HUES64 (cell line): ENCODE results near the gene TMEM221.
A peak's percentile ranks its signal among the peaks of the same experiment; 100 is the strongest.

Experiments
- H3K27ac ChIP-seq: 2 replicates; pipeline ENCODE4 v1.7.0; 2013; ENCODE audit warnings: low read depth, low read length, inconsistent platforms
- H3K27me3 ChIP-seq: 2 replicates; pipeline ENCODE4 v1.6.1; 2013; ENCODE audit warnings: mild to moderate bottlenecking, low read length; ENCODE audit not compliant: insufficient read depth
- H3K36me3 ChIP-seq: 2 replicates; pipeline ENCODE4 v1.6.1; 2013; ENCODE audit warnings: mild to moderate bottlenecking, low read length; ENCODE audit not compliant: insufficient read depth
- H3K4me1 ChIP-seq: 2 replicates; pipeline ENCODE4 v1.6.1; 2013; ENCODE audit warnings: mild to moderate bottlenecking, low read length, moderate library complexity; ENCODE audit not compliant: insufficient read depth
- H3K4me3 ChIP-seq: 2 replicates; pipeline ENCODE4 v1.5.1; 2013; ENCODE audit warnings: mild to moderate bottlenecking, low read length, moderate library complexity
- H3K9ac ChIP-seq: 2 replicates; pipeline ENCODE4 v1.6.1; 2013; ENCODE audit warnings: mild to moderate bottlenecking, low read depth, low read length
- H3K9me3 ChIP-seq: 2 replicates; pipeline ENCODE4 v1.6.1; 2013; ENCODE audit warnings: low read depth, low read length; ENCODE audit not compliant: insufficient read depth
- WGBS: fragments of 150-250, 120-280 bp; methylation state at CpG from one replicate; pipeline ENCODE4 v1.1.7; 2013; ENCODE audit warnings: missing lambda C conversion rate; 5-methylcytosine and 5-hydroxymethylcytosine counted together

The TMEM221 gene

DNA sequence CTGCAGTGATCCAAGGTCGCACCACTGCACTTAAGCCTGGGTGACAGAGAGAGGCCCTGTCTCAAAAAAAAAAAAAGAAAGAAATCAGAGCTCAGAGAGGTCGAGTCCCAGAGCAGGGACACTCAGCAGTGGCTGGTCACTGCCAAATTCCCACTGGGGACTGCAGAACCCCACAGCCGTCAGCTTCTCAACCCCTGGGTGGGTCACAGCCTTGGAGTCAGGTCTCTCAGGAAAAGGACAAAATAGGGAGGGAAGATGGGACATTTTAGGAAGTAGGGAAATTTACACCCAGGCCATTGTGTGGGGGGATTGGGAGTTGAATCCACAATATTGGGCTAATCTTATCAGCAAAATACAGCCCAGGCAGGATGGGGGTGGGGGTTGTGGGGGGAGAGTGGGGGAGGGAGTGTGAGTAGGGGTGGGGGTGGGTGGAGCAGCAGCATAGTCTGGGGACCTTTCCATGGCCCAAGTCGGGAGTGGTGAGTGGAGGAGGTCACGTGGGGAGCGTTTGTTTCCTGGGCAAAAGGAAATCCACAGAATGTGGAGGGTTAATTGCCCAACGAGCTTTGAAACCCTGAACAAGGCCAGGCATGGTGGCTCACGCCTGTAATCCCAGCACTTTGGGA, 49.5 kb downstream of the TMEM221 start:
- Histone ChIP-seq H3K27ac (no peak overlapping the region), H3K36me3 (peaks cover 25% of the 10 kb centered on the region), H3K4me1 (no peaks in the 10 kb centered on the region; the same call in 1 of the 2 replicates), H3K9ac (no peak overlapping the region), H3K27me3 (no peaks in the 10 kb centered on the region), H3K4me3 (no peak overlapping the region), H3K9me3 (no peaks in the 10 kb centered on the region)
- 81% methylated on average over 8 of the region's 8 CpGs for WGBS

DNA sequence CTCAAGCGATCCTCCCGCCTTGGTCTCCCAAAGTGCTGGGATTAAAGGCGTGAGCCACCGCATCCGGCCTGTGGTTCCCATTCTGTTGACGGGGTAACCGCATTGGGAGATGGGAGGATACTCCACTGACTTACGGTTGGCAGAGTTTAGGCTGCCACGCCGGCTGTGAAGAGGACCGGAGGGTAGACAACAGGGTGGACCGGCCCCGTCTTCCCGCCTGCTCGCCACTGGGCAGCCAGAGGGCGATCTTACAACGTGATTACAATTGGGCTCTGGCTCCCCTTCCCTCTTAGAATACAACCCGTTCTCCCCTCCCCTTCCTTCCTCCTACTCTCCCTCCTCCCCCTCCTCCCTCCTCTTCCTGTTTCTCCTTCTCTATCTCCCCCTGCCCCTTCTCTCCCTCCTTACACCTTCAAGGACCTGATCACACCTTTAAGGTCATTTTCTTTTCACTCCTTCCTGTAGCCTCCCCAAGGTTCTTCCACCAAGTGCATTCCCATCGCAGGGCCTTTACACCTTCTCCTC, 53.5 kb downstream of the TMEM221 start:
- peaks cover 3% of the 10 kb centered on the region for H3K27me3 ChIP-seq
- H3K4me1 ChIP-seq, result no peaks in the 10 kb centered on the region
- WGBS, result 25% methylated on average over 19 of the region's 19 CpGs
- peaks cover 10% of the 10 kb centered on the region for H3K36me3 ChIP-seq
- H3K9me3 ChIP-seq, result no peaks in the 10 kb centered on the region
- H3K4me3 ChIP-seq, result no peak overlapping the region
- H3K27ac ChIP-seq, result no peak overlapping the region; the same call in 1 of the 2 replicates
- no peak overlapping the region for H3K9ac ChIP-seq

DNA sequence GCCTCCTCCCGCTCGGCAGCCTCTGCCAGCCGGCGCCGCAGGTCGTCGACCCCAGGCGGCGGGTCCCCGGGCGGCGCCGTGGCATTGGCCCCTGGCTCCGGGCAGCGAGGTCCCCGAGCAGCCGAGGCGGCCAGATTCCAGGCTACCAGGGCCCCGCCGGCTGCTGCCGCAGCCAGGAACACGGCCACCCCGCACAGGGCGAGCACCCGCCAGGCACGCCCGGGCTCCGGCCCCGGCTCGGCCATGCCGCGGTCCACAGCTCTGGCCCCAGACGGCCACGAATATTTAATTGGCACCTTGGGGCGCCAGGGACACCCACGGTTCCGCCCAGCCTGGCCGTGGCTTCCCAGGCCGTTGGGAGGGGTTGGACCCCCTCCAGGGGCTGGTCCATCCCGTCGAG, 54.6 kb downstream of the TMEM221 start, which contains the start of gene CCDC194:
CCDC194 (minus strand) TSS at position 283 of the 400 bp plus-strand sequence; CDS start at position 245, 38 bp downstream.
- WGBS, result 92% methylated on average over 41 of the region's 41 CpGs
- H3K27ac ChIP-seq, result no peak within 1 kb of the TSS
- H3K9ac ChIP-seq, result no peak within 1 kb of the TSS
- peaks cover 6% of the 10 kb centered on the region for H3K27me3 ChIP-seq
- no peak within 1 kb of the TSS for H3K4me3 ChIP-seq
- no peaks in the 10 kb centered on the region for H3K4me1 ChIP-seq
- peaks cover 8% of the 10 kb centered on the region; the same call in 1 of the 2 replicates for H3K36me3 ChIP-seq
- 0 out of 2 replicates have a peak, but pooled peaks cover 2% of the 10 kb centered on the region for H3K9me3 ChIP-seq

DNA sequence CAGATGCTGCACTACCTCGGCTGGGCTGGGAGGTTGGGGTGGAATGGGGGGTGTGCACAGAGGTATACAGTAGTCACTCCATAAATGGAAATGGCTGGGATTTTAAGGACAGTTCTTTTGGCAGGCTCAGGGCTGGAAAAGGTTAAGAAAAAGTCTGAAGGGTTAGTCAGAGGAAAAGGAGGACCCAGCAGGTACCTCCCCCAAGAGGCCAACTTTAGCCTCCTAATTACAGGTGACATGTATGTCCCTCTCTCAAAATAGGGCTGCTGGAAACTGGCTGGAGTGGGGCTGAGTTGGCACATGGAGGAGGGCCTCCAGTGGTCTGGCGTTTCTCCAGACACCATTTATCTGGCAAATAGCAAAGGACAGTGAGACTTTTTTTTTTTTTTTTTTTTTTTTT, 55.5 kb downstream of the TMEM221 start:
- H3K4me3 ChIP-seq, result no peak overlapping the region
- no peak overlapping the region for H3K9ac ChIP-seq
- H3K27me3 ChIP-seq, result peaks cover 6% of the 10 kb centered on the region
- 0 out of 2 replicates have a peak, but pooled peaks cover 2% of the 10 kb centered on the region for H3K9me3 ChIP-seq
- WGBS, result 67% methylated on average over 2 of the region's 2 CpGs
- no peaks in the 10 kb centered on the region for H3K4me1 ChIP-seq
- H3K36me3 ChIP-seq, result 0 out of 2 replicates have a peak, but pooled peaks cover 2% of the 10 kb centered on the region
- no peak overlapping the region for H3K27ac ChIP-seq

DNA sequence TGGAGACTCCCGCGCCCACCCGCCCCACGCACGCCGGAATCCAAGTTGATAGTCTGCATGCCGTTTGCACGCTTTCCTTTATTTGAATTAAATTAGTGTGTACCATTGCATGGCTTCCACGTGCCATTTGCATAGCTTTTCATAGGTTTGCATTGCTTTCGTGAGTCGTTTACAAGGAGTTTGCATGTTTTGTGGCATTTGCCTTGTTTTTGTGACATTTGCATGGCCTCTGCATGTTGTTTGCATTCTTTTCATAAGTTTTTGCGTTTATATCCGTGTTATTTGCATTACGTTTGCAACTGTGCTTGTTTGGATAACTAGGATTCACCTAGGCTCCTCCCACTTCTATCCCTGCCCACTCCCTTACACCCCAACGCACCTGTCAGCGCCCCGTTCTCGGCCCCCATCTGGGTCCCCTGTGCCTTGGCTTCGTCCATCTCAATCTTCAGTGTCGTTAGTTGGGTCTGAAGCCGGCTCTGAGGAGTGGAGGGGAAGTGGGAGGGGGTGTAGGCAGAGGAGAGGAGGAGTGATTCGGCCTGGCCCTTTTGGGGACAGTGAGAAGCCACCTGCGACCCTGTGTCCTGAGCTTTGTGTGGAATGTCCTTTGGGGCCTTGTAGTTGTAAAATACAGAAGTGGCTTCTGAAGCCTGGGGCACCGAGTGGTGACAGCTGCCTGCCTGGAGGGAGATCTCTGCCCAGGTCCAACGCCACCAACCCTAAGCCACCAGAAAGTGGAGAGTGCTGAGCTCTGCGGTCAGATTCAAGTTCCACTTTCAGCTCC, 56.9 kb downstream of the TMEM221 start:
- no peaks in the 10 kb centered on the region for H3K36me3 ChIP-seq
- no peak overlapping the region for H3K27ac ChIP-seq
- H3K4me1 ChIP-seq, result no peaks in the 10 kb centered on the region
- H3K9ac ChIP-seq, result no peak overlapping the region
- H3K4me3 ChIP-seq, result peak overlapping the region; percentile 77
- WGBS, result 17% methylated on average over 26 of the region's 26 CpGs
- 0 out of 2 replicates have a peak, but pooled peaks cover 2% of the 10 kb centered on the region for H3K9me3 ChIP-seq
- H3K27me3 ChIP-seq, result peaks cover 6% of the 10 kb centered on the region

DNA sequence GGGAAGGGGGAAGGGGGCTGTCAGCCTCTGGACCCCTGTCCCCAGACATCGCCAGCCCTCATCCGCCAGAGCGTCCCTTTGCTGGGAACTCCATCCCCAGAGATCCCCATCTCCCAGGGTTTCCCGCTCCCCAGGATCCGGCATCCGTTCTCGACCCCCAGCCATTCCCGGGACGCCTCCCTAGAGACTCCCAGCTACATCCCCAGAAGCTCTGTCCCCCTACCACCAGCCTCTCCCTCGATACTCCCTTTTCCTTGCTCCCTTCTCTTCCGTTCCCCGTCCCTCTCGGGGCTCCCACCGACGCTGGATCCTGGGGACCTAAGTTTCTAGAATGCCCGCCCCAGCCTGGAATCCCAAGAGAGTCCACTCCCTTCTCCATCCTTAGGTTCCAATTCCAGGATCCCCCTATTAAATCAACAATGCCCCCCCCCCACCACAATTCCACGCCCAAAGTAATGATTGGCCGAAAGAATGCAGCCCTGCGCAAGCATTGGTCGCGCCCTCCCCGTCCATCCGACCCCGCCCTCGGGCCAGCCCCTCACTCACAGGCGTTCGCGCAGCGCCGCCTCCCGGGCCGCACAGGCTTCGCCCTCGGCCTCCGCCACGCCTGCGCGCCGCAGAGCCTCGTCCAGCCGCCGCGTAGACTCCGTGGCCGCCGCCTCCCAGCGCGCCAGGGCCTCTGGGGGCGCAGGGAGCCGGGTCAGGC, 57.6 kb downstream of the TMEM221 start:
- H3K4me3 ChIP-seq, result peak overlapping the region; percentile 77
- no peaks in the 10 kb centered on the region for H3K36me3 ChIP-seq
- H3K9ac ChIP-seq, result peak overlapping the region; percentile 43
- WGBS, result under 1% methylated on average over 50 of the region's 50 CpGs
- H3K4me1 ChIP-seq, result no peaks in the 10 kb centered on the region
- H3K27me3 ChIP-seq, result peaks cover 6% of the 10 kb centered on the region
- no peak overlapping the region for H3K27ac ChIP-seq
- 0 out of 2 replicates have a peak, but pooled peaks cover 2% of the 10 kb centered on the region for H3K9me3 ChIP-seq

DNA sequence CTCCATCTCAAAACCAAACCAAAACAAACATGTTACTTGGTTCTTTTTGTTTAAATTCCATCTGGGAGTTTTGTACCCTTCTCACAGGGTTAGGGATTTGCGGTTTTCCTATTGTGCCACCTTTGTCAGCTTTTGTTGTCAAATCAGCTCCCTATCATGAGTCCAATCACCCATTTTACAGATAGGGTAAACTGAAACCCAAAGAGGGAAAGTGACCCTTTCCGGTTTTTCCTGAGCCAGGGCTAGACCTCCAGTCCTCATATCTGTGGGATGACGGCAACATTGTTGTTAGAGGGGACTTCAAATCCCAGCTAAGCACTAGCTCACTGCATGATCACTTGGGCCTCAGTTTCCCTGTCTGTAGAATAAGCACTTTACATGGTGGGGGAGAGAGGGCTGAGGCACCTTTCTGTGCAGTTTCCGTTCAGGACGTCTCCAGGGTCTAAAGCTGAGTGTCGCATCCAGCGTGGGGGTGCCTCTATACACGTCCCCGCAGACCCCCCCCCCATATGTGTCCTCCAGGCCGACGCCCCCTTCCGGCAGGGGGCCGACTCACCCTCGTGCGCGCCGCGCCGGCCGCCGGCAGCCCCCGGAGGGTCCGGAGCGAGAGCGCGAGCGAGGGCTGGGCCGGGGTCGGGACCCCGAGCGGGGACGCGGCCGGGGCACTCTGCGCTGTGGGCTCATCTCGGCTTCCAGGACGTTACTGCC, 58.4 kb downstream of the TMEM221 start:
- H3K4me3 ChIP-seq, result peak overlapping the region; percentile 77

GRCh38 chr19:17389288-17389687, 59.2 kb downstream of the TMEM221 start:
- H3K9me3 ChIP-seq, result 0 out of 2 replicates have a peak, but pooled peaks cover 2% of the 10 kb centered on the region
- no peaks in the 10 kb centered on the region for H3K36me3 ChIP-seq
- H3K4me1 ChIP-seq, result no peaks in the 10 kb centered on the region
- 57% methylated on average over 1 of the region's 1 CpG for WGBS
- H3K9ac ChIP-seq, result no peak overlapping the region
- no peak overlapping the region for H3K27ac ChIP-seq
- no peak overlapping the region for H3K4me3 ChIP-seq
- peaks cover 6% of the 10 kb centered on the region for H3K27me3 ChIP-seq

More for the DNA sequence above, 58.4 kb downstream of the TMEM221 start:
- Histone ChIP-seq H3K9ac (peak overlapping the region; percentile 43), H3K4me1 (no peaks in the 10 kb centered on the region), H3K9me3 (0 out of 2 replicates have a peak, but pooled peaks cover 2% of the 10 kb centered on the region), H3K27me3 (peaks cover 6% of the 10 kb centered on the region), H3K27ac (no peak overlapping the region), H3K36me3 (no peaks in the 10 kb centered on the region)
- 7% methylated on average over 37 of the region's 37 CpGs for WGBS

DNA sequence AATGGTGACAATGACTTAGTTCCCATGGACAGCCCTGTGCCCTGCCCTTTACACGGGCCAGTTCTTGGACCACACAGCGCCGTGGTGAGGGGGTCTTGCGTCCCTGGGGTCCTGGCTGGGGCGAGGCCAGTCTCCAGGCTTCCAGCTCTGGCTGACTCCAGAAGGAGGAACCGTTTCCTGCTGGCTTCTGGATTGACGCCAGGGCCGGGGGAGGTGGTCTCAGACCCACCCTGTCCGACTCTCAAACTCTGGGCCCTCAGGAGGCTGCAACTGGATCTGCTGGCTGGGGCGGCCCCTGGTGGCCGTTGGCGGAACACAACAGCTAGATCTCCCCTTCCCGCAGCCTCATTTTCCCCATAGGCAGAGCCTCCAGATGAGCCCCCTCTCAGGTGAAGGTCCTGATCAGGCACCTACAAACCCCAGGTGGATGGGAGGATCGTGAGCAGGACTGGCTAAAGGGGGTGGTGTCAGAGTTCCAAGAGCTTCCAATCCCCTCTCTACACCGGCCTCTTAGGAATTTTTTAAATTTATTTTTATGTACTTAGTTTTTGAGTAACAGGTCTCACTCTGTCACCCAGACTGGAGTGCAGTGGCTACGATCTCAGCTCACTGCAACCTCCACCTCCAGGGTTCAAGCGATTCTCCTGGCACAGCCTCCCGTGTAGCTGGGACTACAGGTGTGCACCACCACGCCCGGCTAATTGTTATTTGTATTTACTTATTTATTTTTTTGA, 62.4 kb downstream of the TMEM221 start:
- WGBS, result 39% methylated on average over 19 of the region's 20 CpGs
- peaks cover 6% of the 10 kb centered on the region; the same call in 1 of the 2 replicates for H3K4me1 ChIP-seq
- no peak overlapping the region for H3K4me3 ChIP-seq
- H3K27ac ChIP-seq, result no peak overlapping the region
- peaks cover 6% of the 10 kb centered on the region for H3K27me3 ChIP-seq
- H3K9me3 ChIP-seq, result 0 out of 2 replicates have a peak, but pooled peaks cover 2% of the 10 kb centered on the region
- no peaks in the 10 kb centered on the region for H3K36me3 ChIP-seq
- H3K9ac ChIP-seq, result no peak overlapping the region
